Umbilical cord (tissue), 2 donors: Measurements from ENCODE around the gene PNPLA5. TPM values are rescaled to one million over a fixed set of nuclear protein-coding genes. Genes with fewer than 3 reads are reported as not detected.

Source experiments
- DNase-seq: peaks from one replicate; pipeline ENCODE4 v3.0.0-alpha.2; 2015; ENCODE audit warnings: low spot score
- total RNA-seq: library from RNA; depleted of rRNA; stranded (reverse); fragments of >200 nt; gene quantifications from one replicate; pipeline ENCODE4 v1.2.3, GENCODE V29; 2014; ENCODE audit warnings: low replicate concordance; ENCODE audit not compliant: insufficient read depth

PNPLA5 gene
- total RNA-seq, 1 donor from 2014 or later: not detected

- DNase-seq: peak; percentile 86
These were observed 10.3 kb upstream of the PNPLA5 start for GRCh38 chr22:43901976-43902643.

GRCh38 chr22:43900206-43900605 is 8.4 kb upstream of the PNPLA5 start:
- DNase-seq: no peak

- DNase-seq: no peak
These were observed 6.0 kb upstream of the PNPLA5 start for GRCh38 chr22:43897751-43898261.

- no peak for DNase-seq
These were observed 4.3 kb upstream of the PNPLA5 start for GRCh38 chr22:43895986-43896645.

GRCh38 chr22:43894122-43894521 is 2.3 kb upstream of the PNPLA5 start:
- no peak for DNase-seq

- DNase-seq: no peak
These were observed 1.5 kb upstream of the PNPLA5 start for GRCh38 chr22:43893266-43893665.

- no peak for DNase-seq
These were observed 526 bp upstream of the PNPLA5 start for GRCh38 chr22:43892183-43892894.

GRCh38 chr22:43890901-43891331 is 897 bp downstream of the PNPLA5 start:
- DNase-seq: no peak

GRCh38 chr22:43889860-43890253 is 2.0 kb downstream of the PNPLA5 start:
- no peak for DNase-seq

- DNase-seq: no peak
These were observed 2.5 kb downstream of the PNPLA5 start for GRCh38 chr22:43889201-43889859.

- no peak for DNase-seq
These were observed 3.1 kb downstream of the PNPLA5 start for GRCh38 chr22:43888740-43889139.

GRCh38 chr22:43887391-43887790 is 4.4 kb downstream of the PNPLA5 start:
- no peak for DNase-seq

- no peak for DNase-seq
These were observed 5.6 kb downstream of the PNPLA5 start for GRCh38 chr22:43886231-43886630.

- DNase-seq: no peak
These were observed 6.0 kb downstream of the PNPLA5 start for GRCh38 chr22:43885786-43886185.

GRCh38 chr22:43885319-43885671 is 6.5 kb downstream of the PNPLA5 start:
- no peak for DNase-seq

GRCh38 chr22:43884600-43885318 is 7.1 kb downstream of the PNPLA5 start:
- DNase-seq: peak; percentile 26

- no peak for DNase-seq
These were observed 7.9 kb downstream of the PNPLA5 start for GRCh38 chr22:43883719-43884415.

GRCh38 chr22:43883012-43883661 is 8.7 kb downstream of the PNPLA5 start:
- peak; percentile 33 for DNase-seq

- DNase-seq: no peak
These were observed 9.6 kb downstream of the PNPLA5 start for GRCh38 chr22:43882122-43882767.
